Neural crest cell (in vitro differentiated cells): ENCODE data around the gene NRF1. TPM values are rescaled to one million over a fixed set of nuclear protein-coding genes. Genes with fewer than 3 reads are reported as not detected.

Source experiments
- DNase-seq: peaks from one replicate; pipeline ENCODE4 v3.0.0; 2021; ENCODE audit warnings: low read depth, mixed read lengths, low spot score
- H3K27ac Mint-ChIP-seq: one replicate; pipeline ENCODE4 v1.8.0; 2021; ENCODE audit warnings: mild to moderate bottlenecking, mixed read lengths; ENCODE audit not compliant: unreplicated experiment
- H3K27me3 Mint-ChIP-seq: 2 replicates; pipeline ENCODE4 v1.8.0; 2021; ENCODE audit warnings: low read depth, mild to moderate bottlenecking, mixed read lengths
- H3K36me3 Mint-ChIP-seq: 2 replicates; pipeline ENCODE4 v1.8.0; 2021; ENCODE audit warnings: low read depth, mild to moderate bottlenecking, mixed read lengths
- H3K4me1 Mint-ChIP-seq: 2 replicates; pipeline ENCODE4 v1.8.0; 2021; ENCODE audit warnings: mixed read lengths
- H3K4me3 Mint-ChIP-seq: one replicate; pipeline ENCODE4 v1.8.0; 2021; ENCODE audit warnings: mild to moderate bottlenecking, mixed read lengths
- H3K9me3 Mint-ChIP-seq: 2 replicates; pipeline ENCODE4 v1.8.0; 2021; ENCODE audit warnings: mixed read lengths
- total RNA-seq: library from RNA; stranded (reverse); gene quantifications from 2 replicates; pipeline ENCODE4 v1.2.1, GENCODE V29; 2021
- TF ChIP-seq, protein P1 (sequence below): fragments of 200-600 bp; sonication (generic); conservative IDR thresholded peaks from 2 replicates; pipeline ENCODE4 v1.5.0; 2021; ENCODE audit warnings: antibody characterized with exemption, mild to moderate bottlenecking

NRF1 gene
- total RNA-seq, 1 donor from 2014 or later = 27.5 TPM

DNA sequence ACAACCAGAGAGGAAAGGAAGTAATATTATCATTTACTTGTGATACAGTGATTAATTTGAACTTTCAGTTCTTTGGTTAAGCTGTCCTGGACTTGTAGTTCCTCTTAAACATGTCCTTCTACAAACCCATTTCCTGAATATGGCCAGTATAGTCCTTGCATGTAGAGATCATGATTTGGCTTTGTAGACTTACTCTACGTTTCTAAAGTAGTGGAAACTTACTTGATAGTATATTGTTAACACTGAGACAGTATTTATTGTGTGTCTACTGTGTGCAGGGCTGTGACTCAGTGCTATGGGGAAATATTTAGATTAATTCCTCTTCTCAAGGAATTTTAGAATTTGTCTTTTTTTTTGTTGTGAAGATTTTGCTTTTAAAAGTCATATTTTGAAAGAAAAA lies 109.5 kb downstream of the NRF1 start:
- H3K36me3 Mint-ChIP-seq = peaks cover 26% of the 10 kb centered on the region
- H3K27ac Mint-ChIP-seq = no peak overlapping the region

DNA sequence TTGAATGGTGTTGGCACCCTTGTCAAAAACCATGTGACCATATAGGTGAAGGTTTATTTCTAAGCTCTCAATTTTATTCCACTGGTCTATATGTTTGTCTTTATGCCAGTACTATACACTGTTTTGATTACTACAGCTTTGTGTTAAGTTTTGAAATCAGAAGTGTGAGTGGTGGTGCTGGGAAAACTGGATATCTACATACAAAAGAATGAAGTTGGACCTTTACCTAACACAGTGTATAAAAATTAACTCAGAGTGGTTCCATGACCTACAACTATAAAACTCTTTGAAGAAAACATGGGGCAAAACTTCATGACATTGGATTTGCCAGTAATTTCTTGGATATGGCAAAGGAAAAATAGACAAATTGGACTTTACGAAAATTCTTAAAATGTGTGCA lies 112.2 kb downstream of the NRF1 start:
- no peaks in the 10 kb centered on the region for H3K27me3 Mint-ChIP-seq
- H3K9me3 Mint-ChIP-seq = peaks cover 2% of the 10 kb centered on the region
- TF ChIP-seq, protein P1, sequence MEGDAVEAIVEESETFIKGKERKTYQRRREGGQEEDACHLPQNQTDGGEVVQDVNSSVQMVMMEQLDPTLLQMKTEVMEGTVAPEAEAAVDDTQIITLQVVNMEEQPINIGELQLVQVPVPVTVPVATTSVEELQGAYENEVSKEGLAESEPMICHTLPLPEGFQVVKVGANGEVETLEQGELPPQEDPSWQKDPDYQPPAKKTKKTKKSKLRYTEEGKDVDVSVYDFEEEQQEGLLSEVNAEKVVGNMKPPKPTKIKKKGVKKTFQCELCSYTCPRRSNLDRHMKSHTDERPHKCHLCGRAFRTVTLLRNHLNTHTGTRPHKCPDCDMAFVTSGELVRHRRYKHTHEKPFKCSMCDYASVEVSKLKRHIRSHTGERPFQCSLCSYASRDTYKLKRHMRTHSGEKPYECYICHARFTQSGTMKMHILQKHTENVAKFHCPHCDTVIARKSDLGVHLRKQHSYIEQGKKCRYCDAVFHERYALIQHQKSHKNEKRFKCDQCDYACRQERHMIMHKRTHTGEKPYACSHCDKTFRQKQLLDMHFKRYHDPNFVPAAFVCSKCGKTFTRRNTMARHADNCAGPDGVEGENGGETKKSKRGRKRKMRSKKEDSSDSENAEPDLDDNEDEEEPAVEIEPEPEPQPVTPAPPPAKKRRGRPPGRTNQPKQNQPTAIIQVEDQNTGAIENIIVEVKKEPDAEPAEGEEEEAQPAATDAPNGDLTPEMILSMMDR = no peak
- H3K36me3 Mint-ChIP-seq = peaks cover 24% of the 10 kb centered on the region
- no peaks in the 10 kb centered on the region for H3K4me1 Mint-ChIP-seq
- H3K27ac Mint-ChIP-seq = no peak overlapping the region
- no peak for DNase-seq
- H3K4me3 Mint-ChIP-seq = no peak overlapping the region

More for the DNA sequence above, 109.5 kb downstream of the NRF1 start:
- no peaks in the 10 kb centered on the region for H3K4me1 Mint-ChIP-seq
- H3K9me3 Mint-ChIP-seq = peaks cover 2% of the 10 kb centered on the region
- no peak for DNase-seq
- no peaks in the 10 kb centered on the region for H3K27me3 Mint-ChIP-seq
- TF ChIP-seq, protein P1 = no peak
- no peak overlapping the region for H3K4me3 Mint-ChIP-seq

DNA sequence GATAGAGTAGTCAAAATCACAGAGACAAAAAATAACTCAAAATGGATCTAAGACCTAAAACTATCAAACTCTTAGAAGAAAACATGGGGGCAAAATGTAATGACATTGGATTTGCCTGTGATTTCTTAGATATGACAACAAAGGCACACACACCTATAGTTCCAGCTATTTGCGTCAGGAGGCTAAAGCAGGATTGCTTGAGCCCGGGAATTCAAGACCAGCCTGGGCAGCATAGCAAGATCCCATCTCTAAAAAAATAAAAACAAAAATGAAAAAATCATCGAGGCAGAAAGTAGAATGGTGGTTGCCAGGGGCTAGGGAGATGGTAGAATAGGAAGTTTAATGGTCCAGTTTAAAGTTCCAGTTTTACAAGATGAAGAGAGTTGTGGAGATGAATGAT lies 113.3 kb downstream of the NRF1 start:
- no peak overlapping the region for H3K4me3 Mint-ChIP-seq
- H3K27ac Mint-ChIP-seq = no peak overlapping the region
- peaks cover 2% of the 10 kb centered on the region for H3K9me3 Mint-ChIP-seq
- no peak for DNase-seq
- no peaks in the 10 kb centered on the region for H3K4me1 Mint-ChIP-seq
- peaks cover 26% of the 10 kb centered on the region for H3K36me3 Mint-ChIP-seq
- H3K27me3 Mint-ChIP-seq = no peaks in the 10 kb centered on the region
- TF ChIP-seq, protein P1 = no peak

DNA sequence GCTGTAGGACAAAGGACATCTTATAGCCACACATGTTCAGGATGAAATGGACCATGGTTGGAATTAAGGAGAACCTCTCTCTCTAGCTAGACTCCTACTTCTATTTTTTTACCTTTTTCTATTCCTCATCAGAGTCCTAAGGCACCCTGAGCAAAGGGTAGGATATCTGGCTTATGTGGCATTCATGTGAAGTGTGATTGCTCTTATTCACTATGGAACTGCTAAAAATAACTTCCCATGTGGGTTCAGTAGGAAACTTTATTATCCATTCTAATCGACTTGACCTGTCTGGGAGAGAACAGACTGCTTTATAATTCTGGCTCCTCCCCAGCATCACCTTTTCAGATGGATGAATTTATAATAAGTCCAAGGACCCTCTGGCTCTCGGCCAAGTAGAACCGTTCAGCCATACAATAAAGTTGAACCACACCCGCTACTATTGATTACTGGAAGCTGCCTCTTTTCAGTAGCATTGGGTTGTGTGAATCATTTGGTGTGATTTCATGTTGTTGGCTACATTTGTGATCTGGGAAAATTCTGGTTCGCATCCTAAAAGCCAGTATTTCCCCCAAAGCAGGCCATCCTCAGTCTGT lies 117.5 kb downstream of the NRF1 start:
- no peak overlapping the region for H3K4me3 Mint-ChIP-seq
- H3K9me3 Mint-ChIP-seq = no peaks in the 10 kb centered on the region
- DNase-seq = no peak
- no peaks in the 10 kb centered on the region for H3K27me3 Mint-ChIP-seq
- peaks cover 5% of the 10 kb centered on the region for H3K4me1 Mint-ChIP-seq
- TF ChIP-seq, protein P1 = no peak
- no peak overlapping the region for H3K27ac Mint-ChIP-seq
- peaks cover 27% of the 10 kb centered on the region for H3K36me3 Mint-ChIP-seq

DNA sequence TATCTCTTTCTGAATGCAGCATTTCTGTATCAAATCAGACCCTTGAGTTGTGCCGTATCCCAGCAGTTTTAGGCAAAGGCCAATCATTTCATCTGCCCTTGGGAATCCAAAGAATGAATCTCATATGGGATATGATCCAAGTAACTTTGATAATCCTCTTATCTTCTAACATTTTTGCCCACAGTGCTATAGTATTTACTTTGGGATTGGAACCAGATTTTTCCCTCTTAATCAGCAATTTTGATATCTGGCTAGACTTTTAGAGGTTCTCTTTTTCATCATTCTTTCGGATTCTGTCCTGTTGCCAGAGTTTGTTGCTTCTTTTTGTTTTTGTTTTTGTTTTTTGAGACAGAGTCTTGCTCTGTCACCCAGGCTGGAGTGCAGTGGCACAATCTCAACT lies 118.0 kb downstream of the NRF1 start:
- no peak overlapping the region for H3K4me3 Mint-ChIP-seq
- H3K27ac Mint-ChIP-seq = peak overlapping the region; percentile 80
- TF ChIP-seq, protein P1 = no peak
- no peaks in the 10 kb centered on the region for H3K9me3 Mint-ChIP-seq
- no peak for DNase-seq
- no peaks in the 10 kb centered on the region for H3K27me3 Mint-ChIP-seq
- peaks cover 5% of the 10 kb centered on the region for H3K4me1 Mint-ChIP-seq
- H3K36me3 Mint-ChIP-seq = peaks cover 21% of the 10 kb centered on the region
